Bronchial epithelial cell (primary cell): ENCODE results near the gene VAMP7. TPM values are rescaled to one million over a fixed set of nuclear protein-coding genes. Genes with fewer than 3 reads are reported as not detected.
"Not testable (repeated sequence)": the region's sequence is repeated elsewhere in the genome, so short reads cannot be mapped to it uniquely, and the experiment has no call there.

Source experiments
- DNase-seq: peaks from one replicate; pipeline ENCODE4 v3.0.0-alpha.2; 2010; ENCODE audit warnings: low read depth
- FAIRE-seq: peaks from 2 replicates; lab custom pipeline; 2011; peaks lifted over from hg19 to GRCh38; lab: Jason Lieb, UNC
- H3K27me3 ChIP-seq: 2 replicates; pipeline ENCODE4 v1.5.1; 2011; ENCODE audit warnings: low read length; ENCODE audit not compliant: control insufficient read depth, insufficient read depth
- H3K36me3 ChIP-seq: 2 replicates; pipeline ENCODE4 v1.5.1; 2011; ENCODE audit warnings: low read length; ENCODE audit not compliant: control insufficient read depth, insufficient read depth
- H3K4me3 ChIP-seq: 2 replicates; pipeline ENCODE4 v1.5.1; 2011; ENCODE audit warnings: mild to moderate bottlenecking, low read depth, low read length, control low read depth
- CTCF ChIP-seq: IDR thresholded peaks from 2 replicates; pipeline ENCODE4 v1.5.1; 2011; ENCODE audit warnings: mild to moderate bottlenecking, moderate library complexity, low read length, control low read depth, inconsistent platforms; ENCODE audit not compliant: insufficient read depth, severe bottlenecking
- total RNA-seq: library from RNA; depleted of rRNA; stranded (reverse); fragments of >200 nt; gene quantifications from 2 replicates; pipeline ENCODE4 v1.2.1, GENCODE V29; 2014

Gene VAMP7
- total RNA-seq, 1 donor from 2014 or later, result 23.2 TPM

- DNase-seq (no peak), FAIRE-seq (no peak)
- Histone ChIP-seq H3K36me3 (no peaks in the 10 kb centered on the region), H3K4me3 (no peak overlapping the region), H3K27me3 (no peaks in the 10 kb centered on the region)
- TF ChIP-seq CTCF, result no peak
These were observed 10.5 kb downstream of the VAMP7 start for GRCh38 chrX:155891446-155892210.

- no peak for FAIRE-seq
- TF ChIP-seq CTCF, result no peak
- Histone ChIP-seq H3K27me3 (no peaks in the 10 kb centered on the region), H3K36me3 (no peaks in the 10 kb centered on the region), H3K4me3 (no peak overlapping the region)
- DNase-seq, result no peak
These were observed 12.4 kb downstream of the VAMP7 start for GRCh38 chrX:155893521-155893920.

- Histone ChIP-seq H3K36me3 (no peaks in the 10 kb centered on the region), H3K4me3 (no peak overlapping the region), H3K27me3 (no peaks in the 10 kb centered on the region)
- TF ChIP-seq CTCF, result no peak
- no peak for FAIRE-seq
- no peak for DNase-seq
These were observed 15.4 kb downstream of the VAMP7 start for GRCh38 chrX:155896512-155896911.

- no peak overlapping the region for H3K4me3 ChIP-seq
- H3K36me3 ChIP-seq, result no peaks in the 10 kb centered on the region
- TF ChIP-seq CTCF, result no peak
- no peak for FAIRE-seq
- H3K27me3 ChIP-seq, result no peaks in the 10 kb centered on the region
- no peak for DNase-seq
These were observed 18.2 kb downstream of the VAMP7 start for GRCh38 chrX:155899366-155899765.

- no peaks in the 10 kb centered on the region for H3K27me3 ChIP-seq
- no peak for DNase-seq
- TF ChIP-seq CTCF, result no peak
- H3K36me3 ChIP-seq, result no peaks in the 10 kb centered on the region
- FAIRE-seq, result no peak
- H3K4me3 ChIP-seq, result no peak overlapping the region
These were observed 19.6 kb downstream of the VAMP7 start for GRCh38 chrX:155900765-155901164.

- not testable (repeated sequence) for H3K27me3 ChIP-seq, H3K4me3 ChIP-seq, FAIRE-seq, H3K36me3 ChIP-seq, DNase-seq
These were observed 26.5 kb downstream of the VAMP7 start for GRCh38 chrX:155907661-155908060.
